ENCODE results near the gene TMEM178B. TPM values are rescaled to one million over a fixed set of nuclear protein-coding genes. Genes with fewer than 3 reads are reported as not detected.

TMEM178B gene
- total RNA-seq, 1 donor from 2014 or later = 35.9 TPM

GRCh38 chr7:141495057-141495456, 421.2 kb downstream of the TMEM178B start:
- Histone ChIP-seq H3K36me3 (no peaks in the 10 kb centered on the region), H3K4me1 (no peaks in the 10 kb centered on the region), H3K4me3 (no peak overlapping the region), H3K27ac (replicated peaks) (no peak overlapping the region), H3K9me3 (replicated peaks) (no peaks in the 10 kb centered on the region), H3K27me3 (ENCODE audit: low read depth) (no peaks in the 10 kb centered on the region)
- intact Hi-C loops (cut with micrococcal nuclease) = no loop called here
- DNase-seq = no peak
- no peak for TF ChIP-seq CTCF (IDR thresholded peaks at IDR 0.05; ENCODE audit: borderline replicate concordance)

- H3K9me3 ChIP-seq (replicated peaks) = no peaks in the 10 kb centered on the region
- H3K36me3 ChIP-seq = no peaks in the 10 kb centered on the region
- no peak overlapping the region for H3K27ac ChIP-seq (replicated peaks)
- no peak overlapping the region for H3K4me3 ChIP-seq
- intact Hi-C loops (cut with micrococcal nuclease) = no loop called here
- DNase-seq = no peak
- no peaks in the 10 kb centered on the region for H3K4me1 ChIP-seq
- H3K27me3 ChIP-seq (ENCODE audit: low read depth) = no peaks in the 10 kb centered on the region
- no peak for TF ChIP-seq CTCF (IDR thresholded peaks at IDR 0.05; ENCODE audit: borderline replicate concordance)
Measured at GRCh38 chr7:141497391-141497790, 423.5 kb downstream of the TMEM178B start.

- no peaks in the 10 kb centered on the region for H3K36me3 ChIP-seq
Measured at GRCh38 chr7:141500608-141501007, 426.7 kb downstream of the TMEM178B start.

GRCh38 chr7:141501451-141501850, 427.6 kb downstream of the TMEM178B start:
- H3K27me3 ChIP-seq (ENCODE audit: low read depth) = no peaks in the 10 kb centered on the region
- H3K36me3 ChIP-seq = no peaks in the 10 kb centered on the region
- intact Hi-C loops (cut with micrococcal nuclease) = no loop called here
- no peak overlapping the region for H3K4me3 ChIP-seq
- no peaks in the 10 kb centered on the region for H3K4me1 ChIP-seq
- no peak for TF ChIP-seq CTCF (IDR thresholded peaks at IDR 0.05; ENCODE audit: borderline replicate concordance)
- no peak for DNase-seq
- no peak overlapping the region for H3K27ac ChIP-seq (replicated peaks)
- no peaks in the 10 kb centered on the region for H3K9me3 ChIP-seq (replicated peaks)

More at GRCh38 chr7:141500608-141501007, 426.7 kb downstream of the TMEM178B start:
- Histone ChIP-seq H3K4me1 (no peaks in the 10 kb centered on the region), H3K27me3 (ENCODE audit: low read depth) (no peaks in the 10 kb centered on the region), H3K9me3 (replicated peaks) (no peaks in the 10 kb centered on the region), H3K27ac (replicated peaks) (no peak overlapping the region), H3K4me3 (no peak overlapping the region)
- no peak for DNase-seq
- TF ChIP-seq CTCF (IDR thresholded peaks at IDR 0.05; ENCODE audit: borderline replicate concordance) = no peak
- intact Hi-C loops (cut with micrococcal nuclease) = no loop called here

GRCh38 chr7:141511316-141511675, 437.4 kb downstream of the TMEM178B start:
- H3K36me3 ChIP-seq = no peaks in the 10 kb centered on the region
- intact Hi-C loops (cut with micrococcal nuclease) = no loop called here
- peaks cover 12% of the 10 kb centered on the region for H3K4me1 ChIP-seq
- no peak for TF ChIP-seq CTCF (IDR thresholded peaks at IDR 0.05; ENCODE audit: borderline replicate concordance)
- peaks cover 54% of the 10 kb centered on the region for H3K27me3 ChIP-seq (ENCODE audit: low read depth)
- H3K9me3 ChIP-seq (replicated peaks) = peaks cover 4% of the 10 kb centered on the region
- H3K4me3 ChIP-seq = peak overlapping the region; percentile 58
- no peak for DNase-seq
- H3K27ac ChIP-seq (replicated peaks) = no peak overlapping the region

Data from left ventricle myocardium inferior (tissue), 1 donor.